HG03135 (cell line): ENCODE results near the gene NAP1L4.
"Not testable (repeated sequence)": the region's sequence is repeated elsewhere in the genome, so short reads cannot be mapped to it uniquely, and the experiment has no call there.

Source experiments
- ATAC-seq: cut with Tn5 transposase; IDR thresholded peaks from one replicate; pipeline ENCODE4 v1.9.1; 2021; ENCODE audit warnings: mild to moderate bottlenecking, moderate library complexity; ENCODE audit not compliant: unreplicated experiment

The NAP1L4 gene

DNA sequence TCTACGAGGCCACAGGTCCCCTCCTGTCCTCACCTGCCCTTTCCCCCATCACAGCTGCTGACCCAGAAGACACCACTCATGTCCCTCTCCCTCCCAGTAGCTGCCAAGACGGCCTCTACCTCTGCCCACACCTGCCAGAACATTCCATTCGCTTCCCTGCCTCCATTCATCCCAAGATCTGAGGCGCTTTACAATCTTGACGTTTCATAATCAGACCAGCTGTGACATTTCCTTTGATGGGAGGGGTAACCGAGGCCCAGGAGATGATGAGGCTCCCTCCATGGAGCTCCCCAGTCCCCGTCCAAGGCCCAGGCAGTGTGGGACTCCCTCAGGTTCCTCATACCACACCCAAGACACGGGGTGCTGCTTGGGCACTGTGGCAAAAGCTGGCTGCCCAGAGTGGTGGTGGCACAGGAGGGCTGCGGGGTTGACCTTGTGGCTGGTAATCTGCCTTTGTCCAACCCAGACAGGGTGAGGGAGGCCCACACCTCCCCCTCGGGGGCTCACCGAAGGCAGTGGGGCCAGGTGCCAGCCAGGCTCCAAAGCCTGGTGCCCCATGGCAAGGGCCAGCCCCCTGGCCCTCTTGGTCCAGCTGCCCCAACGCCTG, 80.2 kb downstream of the NAP1L4 start:
- no peak for ATAC-seq

DNA sequence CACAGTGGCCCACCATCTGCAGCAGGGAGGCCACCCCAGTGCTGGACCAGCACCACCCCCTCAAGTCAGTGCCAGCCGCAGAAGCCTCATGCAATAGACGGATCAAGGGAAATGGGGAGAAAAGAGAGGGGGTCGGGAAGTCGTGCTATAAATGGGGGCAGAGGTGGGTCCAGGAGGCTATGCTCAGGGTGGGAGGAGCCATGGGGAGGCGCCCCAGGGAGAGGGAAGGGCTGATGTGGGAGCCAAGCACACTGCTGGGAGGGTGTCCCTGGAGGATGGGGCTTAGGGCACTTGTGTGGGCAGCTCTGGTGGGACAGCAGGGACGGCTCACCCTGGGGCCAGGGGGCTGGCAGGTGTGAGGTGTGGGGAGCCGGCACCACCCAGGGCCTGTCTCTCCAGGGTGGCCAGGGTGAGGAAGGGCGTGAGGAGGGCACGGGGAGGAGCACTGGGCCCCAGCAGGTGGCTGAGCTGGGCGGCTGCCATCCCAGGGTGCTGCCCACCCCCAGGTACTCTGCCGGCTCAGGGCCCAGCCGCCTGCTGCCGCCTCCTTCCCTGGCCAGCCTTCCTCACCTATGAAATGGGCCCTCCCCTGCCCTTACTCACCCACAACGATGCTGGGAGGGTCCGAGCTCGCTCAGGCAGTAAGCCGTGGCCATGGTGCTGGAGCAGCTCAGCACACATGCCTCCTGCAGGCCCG, 80.9 kb downstream of the NAP1L4 start:
- no peak for ATAC-seq

DNA sequence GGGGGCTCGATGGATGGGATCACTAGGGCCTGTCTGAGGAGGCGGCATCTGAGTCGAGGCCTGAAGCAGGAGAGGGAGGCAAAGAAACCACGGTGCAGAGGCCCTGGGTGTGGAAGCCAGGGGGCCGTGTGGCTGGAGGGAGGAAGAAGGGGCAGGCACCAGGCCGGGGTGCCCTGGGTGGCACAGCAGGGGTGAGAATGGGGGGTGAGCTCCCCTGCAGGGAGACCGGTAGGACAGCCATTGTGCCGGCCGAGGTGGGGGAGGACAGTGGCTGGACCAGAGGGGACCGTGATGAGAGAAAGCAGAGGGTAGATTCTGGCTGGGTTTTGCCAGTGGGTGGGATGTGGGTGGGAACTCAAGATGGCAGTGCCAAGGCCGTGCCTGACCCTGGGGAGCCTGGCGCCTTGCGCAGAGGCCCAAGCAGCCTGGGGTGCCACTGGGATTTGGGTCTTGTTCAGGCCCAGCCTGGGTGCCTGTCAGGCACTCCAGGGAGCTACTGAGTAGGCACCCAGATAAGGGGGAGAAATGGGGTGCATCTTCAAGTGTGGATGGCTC, 81.7 kb downstream of the NAP1L4 start:
- ATAC-seq, result no peak

DNA sequence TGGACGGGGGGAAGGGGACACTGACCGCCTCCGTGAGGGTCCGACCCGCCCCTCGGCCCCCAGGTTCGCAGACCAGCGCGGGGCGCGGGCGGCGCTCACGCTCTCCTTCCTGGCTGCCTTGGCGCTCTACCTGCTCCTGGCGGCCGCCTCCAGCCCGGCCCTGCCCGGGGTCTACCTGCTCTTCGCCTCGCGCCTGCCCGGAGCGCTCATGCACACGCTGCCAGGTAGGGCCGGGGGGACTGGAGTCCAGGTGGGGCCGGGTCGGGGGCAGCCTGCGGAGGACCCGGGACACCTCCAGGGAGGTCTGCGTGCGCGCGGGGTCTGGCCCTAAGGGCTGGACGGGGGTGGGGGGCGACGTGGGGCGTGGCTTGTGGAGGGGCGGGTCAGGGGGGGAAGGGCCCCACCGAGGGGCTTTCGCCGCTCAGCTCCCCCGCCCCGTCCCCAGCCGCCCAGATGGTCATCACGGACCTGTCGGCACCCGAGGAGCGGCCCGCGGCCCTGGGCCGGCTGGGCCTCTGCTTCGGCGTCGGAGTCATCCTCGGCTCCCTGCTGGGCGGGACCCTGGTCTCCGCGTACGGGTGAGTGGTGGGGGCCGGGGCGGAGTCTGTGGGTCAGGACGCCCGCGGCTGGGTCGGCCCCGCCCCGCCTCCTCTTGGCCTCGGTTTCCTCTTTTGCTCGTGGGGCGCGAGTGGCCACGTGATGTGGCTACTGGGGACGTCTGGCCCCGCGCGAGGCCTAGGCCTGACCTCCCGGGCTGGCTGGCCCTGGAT, 82.8 kb downstream of the NAP1L4 start:
- no peak for ATAC-seq

DNA sequence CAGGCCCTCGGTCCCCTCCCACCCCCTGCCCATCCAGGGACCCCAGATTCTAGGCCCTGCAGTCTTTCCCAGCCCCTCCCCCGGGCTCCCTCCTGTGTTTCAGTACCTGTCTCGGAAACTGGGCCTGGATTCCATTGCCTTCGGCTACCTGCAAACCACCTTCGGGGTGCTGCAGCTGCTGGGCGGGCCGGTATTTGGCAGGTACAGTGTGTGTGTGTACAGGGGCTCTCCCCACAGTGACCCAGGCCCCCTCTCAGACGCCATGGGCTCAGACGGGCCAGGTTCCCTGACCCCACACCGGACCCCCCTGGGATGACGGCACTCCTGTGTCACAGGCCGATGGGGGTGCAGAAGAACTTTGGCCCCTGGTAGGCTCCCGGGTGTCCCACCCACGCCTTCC, 84.0 kb downstream of the NAP1L4 start:
- ATAC-seq, result no peak

DNA sequence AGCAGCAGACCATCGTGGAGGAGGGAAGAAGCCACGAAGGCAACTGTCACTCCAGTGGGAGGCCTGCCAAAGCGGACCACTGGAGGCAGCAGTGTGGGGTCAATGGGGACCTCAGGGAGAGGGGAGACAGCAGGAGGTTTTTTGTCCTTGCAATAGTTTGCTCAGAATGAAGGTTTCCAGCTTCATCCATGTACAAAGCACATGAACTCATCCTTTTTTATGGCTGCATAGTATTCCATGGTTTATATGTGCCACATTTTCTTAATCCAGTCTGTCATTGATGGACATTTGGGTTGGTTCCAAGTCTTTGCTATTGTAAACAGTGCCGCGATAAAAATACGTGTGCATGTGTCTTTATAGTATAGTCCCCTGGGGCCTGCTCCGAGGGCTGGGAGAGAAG, 86.8 kb downstream of the NAP1L4 start:
- ATAC-seq, result not testable (repeated sequence)

DNA sequence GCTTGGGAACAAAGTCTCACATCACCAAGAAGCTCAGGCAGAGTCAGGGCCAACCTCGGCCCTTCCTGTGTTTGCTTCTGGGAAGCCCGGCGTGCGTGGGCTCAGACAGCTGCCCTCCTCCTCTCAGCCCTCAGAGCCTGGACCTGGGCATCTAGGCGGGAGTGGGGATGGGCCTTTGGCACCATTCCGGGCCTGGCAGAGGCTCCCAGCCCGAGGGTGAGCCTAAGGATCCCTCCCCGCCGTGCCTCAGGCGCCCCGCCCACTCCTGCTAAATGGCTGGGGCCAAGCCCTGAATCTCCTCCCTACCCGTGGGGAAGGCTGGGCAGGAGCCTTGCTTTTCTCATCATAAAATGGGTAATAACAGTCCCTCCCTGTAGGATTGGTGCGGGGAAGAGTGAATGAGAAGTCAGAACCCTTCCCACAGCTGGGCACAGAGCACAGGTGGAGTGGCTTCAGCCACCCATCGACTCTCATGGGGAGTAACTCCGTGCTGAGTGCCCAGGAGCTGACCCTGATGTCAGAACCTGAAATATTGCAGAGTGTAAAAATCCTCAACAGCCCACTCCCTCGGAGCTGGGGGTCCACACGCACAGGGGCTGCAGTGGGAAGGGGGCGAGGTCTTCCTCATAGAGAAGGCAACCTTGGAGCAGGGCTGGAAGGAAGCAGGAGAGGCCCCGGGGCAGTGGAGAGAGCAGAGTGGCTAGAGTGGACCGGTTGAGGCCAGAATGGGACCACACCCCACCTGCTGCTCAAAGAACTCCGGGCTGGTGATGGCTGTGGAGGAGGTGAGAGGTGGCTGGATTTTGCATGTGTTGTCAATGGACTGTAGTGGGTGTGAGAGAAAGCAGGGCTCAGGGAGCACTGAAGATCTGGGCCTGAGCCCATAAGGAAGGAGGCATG, 87.7 kb downstream of the NAP1L4 start:
- no peak for ATAC-seq

DNA sequence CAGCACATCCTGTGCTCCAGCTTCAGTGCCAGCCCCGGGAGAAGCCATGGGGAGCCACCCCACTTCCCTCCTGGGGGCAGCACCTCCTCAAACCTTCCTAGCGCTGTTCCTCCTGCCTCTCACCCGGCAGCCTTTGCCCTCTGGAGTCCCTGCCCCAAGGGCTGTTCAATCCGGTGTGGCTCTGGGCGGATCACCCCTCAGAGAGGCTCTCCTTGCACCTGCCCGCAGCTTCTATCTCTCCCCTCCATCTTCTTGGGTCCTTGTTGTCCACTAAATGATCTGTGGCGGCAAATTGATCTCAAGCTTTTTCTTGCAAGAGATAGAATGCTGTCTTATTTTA, 88.5 kb downstream of the NAP1L4 start:
- ATAC-seq, result no peak

DNA sequence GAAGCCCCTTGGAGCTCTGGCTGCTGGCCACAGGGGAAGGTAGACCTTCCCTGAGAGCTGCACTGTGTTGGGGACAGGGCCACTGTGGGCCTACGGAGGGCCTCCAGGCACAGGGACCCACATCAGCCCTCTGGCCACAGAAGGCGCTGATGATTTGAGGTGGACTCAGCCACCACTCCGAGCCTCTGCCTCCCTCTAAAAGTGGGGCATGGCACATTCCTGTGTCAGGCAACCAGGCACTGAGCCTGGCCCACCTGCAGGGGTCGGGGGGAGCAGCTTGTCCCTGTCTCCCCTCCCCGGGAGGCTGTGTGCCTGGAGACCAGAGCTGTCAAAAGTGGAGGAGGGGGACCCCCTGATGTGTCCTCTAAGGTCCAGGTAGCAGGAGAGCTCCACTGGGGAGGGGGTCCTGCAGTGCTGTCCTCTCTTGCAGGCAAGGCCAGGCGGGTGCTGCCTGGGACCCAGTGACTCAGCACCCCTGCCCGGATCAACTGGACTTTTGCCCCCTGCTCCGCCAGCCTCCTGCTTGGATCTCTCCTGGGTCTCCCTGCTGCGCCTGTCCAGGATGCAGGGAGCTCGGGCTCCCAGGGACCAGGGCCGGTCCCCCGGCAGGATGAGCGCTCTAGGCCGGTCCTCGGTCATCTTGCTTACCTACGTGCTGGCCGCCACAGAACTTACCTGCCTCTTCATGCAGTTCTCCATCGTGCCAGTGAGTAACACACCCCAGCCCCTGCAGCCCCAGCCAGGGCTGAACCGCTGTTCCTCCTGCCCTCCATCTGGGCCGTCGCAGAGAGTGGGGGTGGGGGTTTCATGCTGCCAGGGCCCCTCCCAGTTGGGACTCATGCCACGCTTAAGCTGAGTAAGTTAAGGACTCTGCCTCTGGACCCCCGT, 89.1 kb downstream of the NAP1L4 start:
- ATAC-seq, result peak; percentile 11

DNA sequence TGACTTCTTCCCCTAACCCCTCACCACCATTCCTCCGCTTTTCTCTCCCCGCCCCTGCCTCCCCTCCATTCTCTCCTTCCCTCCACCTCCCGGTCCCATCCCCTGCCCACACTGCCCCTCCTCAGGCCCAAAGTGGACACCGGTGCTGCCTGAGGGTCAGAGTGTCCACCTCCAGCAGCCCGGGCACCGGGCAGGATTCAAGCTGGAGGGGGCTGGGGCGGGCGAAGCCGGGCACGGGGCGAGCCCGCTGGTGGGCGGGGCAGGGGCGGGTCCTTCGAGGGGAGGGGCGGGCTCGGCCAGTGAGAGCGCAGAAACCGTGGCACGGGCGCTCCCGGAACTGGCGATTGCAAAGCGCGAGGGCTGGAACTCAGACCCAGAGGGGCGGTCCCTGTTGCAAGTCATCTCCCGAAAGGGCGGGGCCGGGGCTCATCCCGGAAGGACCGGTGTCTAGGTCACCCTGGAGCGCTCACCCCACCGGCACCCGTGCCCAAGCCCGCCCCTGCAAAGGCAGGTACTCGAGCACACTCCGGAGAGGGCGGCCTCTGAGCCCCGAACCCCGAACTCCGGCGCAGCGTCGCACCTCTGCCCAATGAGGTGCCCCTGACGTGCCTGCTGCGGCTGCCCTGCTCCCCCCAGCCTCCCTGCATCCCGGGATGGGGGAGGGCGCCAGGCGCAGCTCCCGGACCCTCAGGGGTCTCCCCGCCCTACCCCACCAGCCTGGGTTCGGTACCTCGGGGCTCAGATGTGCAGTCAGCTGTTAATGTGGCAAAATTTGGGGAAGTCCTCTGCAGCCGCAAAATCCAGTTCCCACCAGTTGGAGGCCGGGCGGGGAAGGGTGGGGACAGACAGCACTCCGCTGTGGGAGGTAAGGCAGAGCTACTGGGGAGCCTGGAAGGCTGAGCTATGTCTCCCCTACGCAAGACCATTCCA, 90.0 kb downstream of the NAP1L4 start:
- peak; percentile 93 for ATAC-seq

DNA sequence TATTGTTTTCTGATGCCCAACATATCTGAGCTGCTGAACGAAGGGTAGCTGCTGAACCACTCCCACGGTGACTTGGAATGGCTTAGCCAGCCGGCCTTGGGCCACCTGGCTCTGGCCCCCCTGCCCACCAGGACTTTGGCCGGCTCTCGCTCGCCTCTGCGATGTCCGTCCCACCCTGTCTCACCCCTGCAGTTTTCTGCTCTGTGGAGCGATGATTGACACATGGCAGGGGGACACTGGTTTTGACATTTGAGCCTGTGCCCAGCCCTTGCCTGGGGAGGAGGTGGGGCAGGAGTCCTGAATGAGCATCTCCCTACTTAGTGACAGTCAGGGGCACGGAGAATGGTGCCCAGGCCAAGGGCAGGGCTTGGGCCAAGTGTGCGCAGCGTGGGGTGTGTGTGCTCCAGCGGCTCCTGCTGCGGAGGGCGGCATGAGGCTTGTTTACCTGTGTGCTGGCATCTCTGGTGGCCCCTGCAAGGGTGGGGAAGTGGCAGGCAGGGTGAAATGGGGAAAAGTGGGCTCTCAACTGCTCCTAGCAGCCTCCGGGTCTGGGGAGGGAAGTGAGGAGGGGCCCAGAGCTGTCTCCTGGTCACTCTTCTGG, 90.8 kb downstream of the NAP1L4 start:
- ATAC-seq, result no peak

DNA sequence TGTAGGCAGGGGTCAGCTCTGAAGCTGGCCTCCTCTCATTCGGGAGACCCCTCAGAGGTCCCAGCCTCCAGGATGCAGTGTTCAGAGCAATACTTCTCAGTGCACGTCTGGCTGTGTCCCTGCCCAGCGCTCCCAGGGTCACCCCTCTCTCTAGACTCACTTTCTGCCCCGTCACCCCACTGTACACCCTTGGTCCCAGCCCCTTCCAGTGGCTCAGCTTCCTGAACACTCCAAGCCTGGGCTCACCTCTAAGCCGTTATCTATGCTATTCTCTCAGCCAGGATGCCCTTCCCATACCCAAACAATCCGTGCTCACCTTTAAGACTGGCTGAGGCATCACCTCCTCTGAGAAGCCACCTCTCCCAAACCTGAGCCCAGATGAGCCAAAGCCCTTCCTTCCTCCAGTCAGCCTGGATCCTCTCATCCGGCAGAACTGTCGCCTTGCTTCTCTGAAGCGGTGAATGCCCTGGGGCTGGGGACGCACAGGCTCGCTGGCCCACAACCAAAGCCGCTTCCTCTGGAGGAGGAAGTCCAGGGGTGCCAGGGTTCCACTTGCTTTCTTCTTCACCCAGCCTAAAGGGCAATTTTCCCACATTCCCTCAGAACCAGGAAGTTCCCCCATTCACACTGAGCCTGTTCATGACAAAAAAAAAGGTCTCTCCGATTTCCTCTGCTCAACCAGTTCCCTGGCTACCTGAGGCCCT, 92.9 kb downstream of the NAP1L4 start:
- no peak for ATAC-seq

DNA sequence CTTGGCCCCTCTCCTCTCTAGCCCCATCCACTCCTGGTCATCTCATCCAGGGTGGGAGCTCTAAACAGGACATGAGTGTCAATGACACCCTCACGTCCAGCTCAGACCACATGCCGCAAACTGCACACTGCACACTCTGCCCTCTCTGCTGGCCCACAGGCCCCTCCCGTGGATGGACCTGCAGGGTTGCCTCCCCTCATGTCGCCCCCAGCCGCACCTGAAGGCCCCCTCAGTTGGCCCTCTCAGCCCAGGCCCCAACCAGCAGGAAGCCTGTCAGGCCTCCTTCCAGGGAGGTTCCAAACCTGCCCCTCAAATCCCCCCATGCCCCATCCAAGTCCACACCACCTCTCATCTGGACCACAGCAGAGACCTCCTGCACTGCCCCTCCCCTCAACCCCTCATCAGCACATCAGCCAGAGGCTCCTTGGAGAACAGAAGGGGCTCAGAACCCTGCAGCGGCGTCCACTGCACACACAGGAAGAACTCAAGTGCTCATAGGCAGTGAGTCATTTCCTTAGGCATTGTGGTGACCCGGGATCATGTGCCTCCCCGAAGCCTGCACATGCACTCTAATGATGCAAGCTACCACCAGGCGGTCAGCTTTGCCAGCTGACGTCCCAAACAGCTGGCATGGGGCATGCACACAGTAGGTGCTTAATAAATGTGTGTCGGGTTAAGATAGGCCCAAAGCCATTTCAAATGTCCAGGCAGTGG, 93.6 kb downstream of the NAP1L4 start:
- no peak for ATAC-seq

DNA sequence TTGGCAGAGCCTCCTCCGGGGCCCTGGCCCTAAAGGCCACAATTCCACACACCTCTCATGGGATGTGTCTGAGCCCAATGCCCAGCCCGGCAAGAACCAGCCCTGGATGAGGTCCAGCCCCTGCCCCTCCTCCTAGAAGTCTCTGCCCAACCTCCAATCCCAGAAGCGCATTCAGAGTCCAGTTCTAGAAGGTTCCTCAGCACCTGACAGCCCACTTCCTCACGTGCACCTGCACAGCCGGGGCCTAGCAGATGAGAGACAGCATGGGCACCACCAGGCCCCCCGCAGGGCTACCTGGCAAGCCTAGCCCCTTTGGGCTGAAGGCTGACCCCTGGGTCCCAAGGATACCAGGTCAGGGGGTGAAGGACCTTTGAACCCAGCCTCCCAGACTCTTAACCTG, 95.1 kb downstream of the NAP1L4 start:
- ATAC-seq, result no peak

DNA sequence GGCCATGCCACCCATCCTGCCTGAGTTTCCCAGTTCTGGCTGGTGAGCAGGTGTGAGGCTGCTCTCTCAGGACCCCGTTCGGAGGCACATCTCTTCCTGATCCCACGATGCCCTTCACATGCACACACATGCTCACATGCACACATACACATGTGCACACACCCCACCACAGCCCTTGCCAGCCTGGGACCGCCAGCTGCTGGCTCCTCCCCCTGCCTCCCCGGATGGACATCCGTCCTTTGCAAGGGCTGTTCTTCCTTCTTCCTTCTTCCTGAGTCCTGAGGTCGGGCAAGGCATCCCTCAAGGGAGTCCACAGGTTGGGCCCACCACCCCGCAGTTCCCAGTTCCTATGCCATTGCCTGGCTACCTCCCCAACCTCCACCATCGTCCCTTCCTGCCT, 96.1 kb downstream of the NAP1L4 start:
- ATAC-seq, result no peak
